BE2C (cell line): ENCODE results near the gene ASCC2.

Experiments used
- DNase-seq: peaks from one replicate; pipeline ENCODE4 v3.0.0-alpha.2; 2020
- H3K27me3 ChIP-seq: fragments of 250-450 bp; sonication (Bioruptor Pico); 2 replicates; pipeline ENCODE4 v1.5.1; 2020; ENCODE audit warnings: mild to moderate bottlenecking
- H3K36me3 ChIP-seq: fragments of 250-450 bp; sonication (Bioruptor Pico); 2 replicates; pipeline ENCODE4 v1.5.1; 2020; ENCODE audit warnings: mild to moderate bottlenecking
- H3K4me1 ChIP-seq: fragments of 250-450 bp; sonication (Bioruptor Pico); 2 replicates; pipeline ENCODE4 v1.5.1; 2020
- H3K4me3 ChIP-seq: 2 replicates; pipeline ENCODE4 v1.5.1; 2011; ENCODE audit warnings: low read depth, low read length
- H3K9me3 ChIP-seq: fragments of 250-450 bp; sonication (Bioruptor Pico); 2 replicates; pipeline ENCODE4 v1.5.1; 2020
- TF ChIP-seq, protein P1 (sequence below): IDR thresholded peaks from 2 replicates; pipeline ENCODE4 v1.5.1; 2012; ENCODE audit warnings: mild to moderate bottlenecking, low read depth, low read length

Gene ASCC2

GRCh38 chr22:29747832-29748231 is 90.2 kb downstream of the ASCC2 start:
- TF ChIP-seq, protein P1, sequence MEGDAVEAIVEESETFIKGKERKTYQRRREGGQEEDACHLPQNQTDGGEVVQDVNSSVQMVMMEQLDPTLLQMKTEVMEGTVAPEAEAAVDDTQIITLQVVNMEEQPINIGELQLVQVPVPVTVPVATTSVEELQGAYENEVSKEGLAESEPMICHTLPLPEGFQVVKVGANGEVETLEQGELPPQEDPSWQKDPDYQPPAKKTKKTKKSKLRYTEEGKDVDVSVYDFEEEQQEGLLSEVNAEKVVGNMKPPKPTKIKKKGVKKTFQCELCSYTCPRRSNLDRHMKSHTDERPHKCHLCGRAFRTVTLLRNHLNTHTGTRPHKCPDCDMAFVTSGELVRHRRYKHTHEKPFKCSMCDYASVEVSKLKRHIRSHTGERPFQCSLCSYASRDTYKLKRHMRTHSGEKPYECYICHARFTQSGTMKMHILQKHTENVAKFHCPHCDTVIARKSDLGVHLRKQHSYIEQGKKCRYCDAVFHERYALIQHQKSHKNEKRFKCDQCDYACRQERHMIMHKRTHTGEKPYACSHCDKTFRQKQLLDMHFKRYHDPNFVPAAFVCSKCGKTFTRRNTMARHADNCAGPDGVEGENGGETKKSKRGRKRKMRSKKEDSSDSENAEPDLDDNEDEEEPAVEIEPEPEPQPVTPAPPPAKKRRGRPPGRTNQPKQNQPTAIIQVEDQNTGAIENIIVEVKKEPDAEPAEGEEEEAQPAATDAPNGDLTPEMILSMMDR, result no peak
- Histone ChIP-seq H3K4me1 (no peaks in the 10 kb centered on the region), H3K36me3 (peaks cover 4% of the 10 kb centered on the region; the same call in 1 of the 2 replicates), H3K27me3 (no peaks in the 10 kb centered on the region), H3K9me3 (no peaks in the 10 kb centered on the region; the same call in 1 of the 2 replicates), H3K4me3 (no peak overlapping the region)
- DNase-seq, result no peak

GRCh38 chr22:29744902-29745301 is 93.2 kb downstream of the ASCC2 start:
- no peaks in the 10 kb centered on the region for H3K27me3 ChIP-seq
- H3K4me1 ChIP-seq, result no peaks in the 10 kb centered on the region
- H3K4me3 ChIP-seq, result no peak overlapping the region
- H3K9me3 ChIP-seq, result no peaks in the 10 kb centered on the region; the same call in 1 of the 2 replicates
- TF ChIP-seq, protein P1, result no peak
- DNase-seq, result no peak
- H3K36me3 ChIP-seq, result peaks cover 6% of the 10 kb centered on the region

DNA sequence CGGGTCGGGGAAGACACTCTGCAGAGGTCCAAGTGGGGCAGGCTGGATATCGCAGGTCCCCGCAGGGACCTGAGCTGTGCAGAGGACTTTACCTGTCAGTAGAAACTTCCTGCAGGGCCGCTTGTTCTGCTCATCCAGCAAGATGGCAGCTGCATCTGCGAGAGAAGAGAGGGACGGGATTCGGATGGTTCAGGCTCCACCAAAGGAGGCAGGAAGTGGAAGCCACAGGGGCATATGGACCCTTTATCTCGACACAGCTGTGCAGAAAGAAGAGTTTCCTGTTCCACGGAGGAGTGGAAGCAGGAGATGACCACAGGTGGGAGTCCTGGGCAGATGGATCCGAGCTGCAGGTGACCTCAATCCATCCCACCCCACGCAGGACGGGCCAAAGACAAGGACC is 95.7 kb downstream of the ASCC2 start:
- Histone ChIP-seq H3K36me3 (peaks cover 11% of the 10 kb centered on the region), H3K27me3 (no peaks in the 10 kb centered on the region), H3K4me1 (no peaks in the 10 kb centered on the region), H3K9me3 (no peaks in the 10 kb centered on the region; the same call in 1 of the 2 replicates), H3K4me3 (no peak overlapping the region)
- TF ChIP-seq, protein P1, result no peak
- DNase-seq, result no peak

GRCh38 chr22:29741926-29742325 is 96.1 kb downstream of the ASCC2 start:
- H3K9me3 ChIP-seq, result no peaks in the 10 kb centered on the region; the same call in 1 of the 2 replicates
- TF ChIP-seq, protein P1, result no peak
- DNase-seq, result no peak
- H3K27me3 ChIP-seq, result no peaks in the 10 kb centered on the region
- no peaks in the 10 kb centered on the region for H3K4me1 ChIP-seq
- H3K4me3 ChIP-seq, result no peak overlapping the region
- peaks cover 11% of the 10 kb centered on the region for H3K36me3 ChIP-seq

GRCh38 chr22:29740216-29740615 is 97.9 kb downstream of the ASCC2 start:
- Histone ChIP-seq H3K4me3 (no peak overlapping the region), H3K36me3 (peaks cover 8% of the 10 kb centered on the region), H3K9me3 (no peaks in the 10 kb centered on the region; the same call in 1 of the 2 replicates), H3K27me3 (no peaks in the 10 kb centered on the region), H3K4me1 (no peaks in the 10 kb centered on the region)
- TF ChIP-seq, protein P1, result no peak
- no peak for DNase-seq

DNA sequence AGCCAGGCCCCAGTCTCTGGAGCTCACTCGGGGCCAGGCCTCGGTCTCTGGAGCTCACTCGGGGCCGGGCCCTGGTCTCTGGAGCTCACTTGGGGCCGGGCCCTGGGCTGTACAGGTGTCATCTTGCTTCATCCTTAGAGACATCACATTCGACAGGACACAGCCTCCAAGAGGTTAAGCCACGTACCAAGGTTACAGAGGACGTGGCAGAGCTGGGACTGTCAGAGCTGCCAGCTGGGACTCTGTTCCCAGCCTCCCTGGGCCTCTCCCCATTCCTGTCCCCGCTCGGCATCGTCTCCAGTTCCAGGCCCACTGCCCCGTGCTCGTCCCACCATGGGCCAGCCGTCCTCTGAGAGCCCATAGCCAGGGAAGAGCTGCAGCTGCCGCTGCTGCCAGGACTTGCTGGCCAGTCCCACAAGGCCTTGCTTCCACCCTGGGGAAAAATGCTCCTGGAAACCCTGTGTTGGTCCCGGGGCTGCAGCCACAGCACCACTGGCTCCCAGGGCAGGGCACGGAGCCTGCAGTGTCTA is 98.7 kb downstream of the ASCC2 start:
- Histone ChIP-seq H3K27me3 (no peaks in the 10 kb centered on the region), H3K36me3 (peaks cover 8% of the 10 kb centered on the region), H3K4me1 (peaks cover 3% of the 10 kb centered on the region), H3K4me3 (no peak overlapping the region), H3K9me3 (no peaks in the 10 kb centered on the region; the same call in 1 of the 2 replicates)
- TF ChIP-seq, protein P1, result no peak
- no peak for DNase-seq
